IPS DF 4.7 (cell line): ENCODE data around the gene PTN.
"Not testable (repeated sequence)": the region's sequence is repeated elsewhere in the genome, so short reads cannot be mapped to it uniquely, and the experiment has no call there.

Experiments used
- DNase-seq: peaks from one replicate; pipeline ENCODE4 v3.0.0-alpha.2; 2013; ENCODE audit warnings: low spot score; ENCODE audit errors: extremely low read depth

The PTN gene

GRCh38 chr7:137181619-137182018, 161.9 kb downstream of the PTN start:
- not testable (repeated sequence) for DNase-seq
